ENCODE results near the gene RFX8.
A peak's percentile ranks its signal among the peaks of the same experiment; 100 is the strongest.

Gene RFX8

DNA sequence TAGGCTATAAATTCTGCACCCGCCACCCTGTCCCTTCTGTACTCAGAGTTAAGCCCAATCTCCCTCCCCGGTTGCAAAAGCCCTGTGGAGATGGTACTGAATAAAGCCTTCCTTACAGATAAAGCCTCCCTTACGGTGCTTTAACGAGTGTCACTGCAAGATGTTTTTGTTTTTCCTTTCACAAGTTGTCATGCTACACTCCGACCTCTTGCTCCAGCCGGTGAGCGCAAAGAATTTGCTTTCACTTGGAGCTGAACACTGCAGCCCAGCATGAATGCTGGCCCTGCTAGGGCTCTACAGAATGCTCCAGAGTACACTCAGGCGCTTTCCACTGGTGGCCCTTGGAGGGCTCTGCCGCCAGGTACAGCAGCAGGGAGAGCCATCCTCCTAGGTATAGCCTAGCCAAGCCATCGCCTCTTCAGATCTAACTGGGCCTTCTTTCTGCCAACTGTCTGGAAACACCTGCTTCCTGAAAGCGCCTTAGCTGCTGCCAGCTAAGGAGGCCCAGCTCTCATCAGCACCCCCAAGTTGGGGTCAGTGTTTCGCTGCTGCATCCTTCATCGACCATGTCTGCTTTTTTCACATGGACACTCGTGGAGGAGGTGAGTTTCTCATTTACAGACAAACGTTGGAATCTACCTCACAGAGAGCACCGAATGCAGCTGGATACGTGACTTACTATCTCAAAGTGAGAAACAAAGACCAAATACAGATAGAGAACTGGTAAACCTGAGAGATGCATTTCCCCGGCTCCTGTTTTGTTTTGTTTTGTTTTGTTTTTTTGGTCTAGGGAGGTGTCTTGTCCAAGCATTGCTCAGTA is 74.2 kb downstream of the RFX8 start:
- Histone ChIP-seq H3K4me1 (ENCODE audit: control insufficient read depth, insufficient read depth, low read length) (0 out of 2 replicates have a peak, but pooled peaks cover 2% of the 10 kb centered on the region), H3K4me3 (ENCODE audit: low read length) (no peak overlapping the region), H3K27me3 (ENCODE audit: control insufficient read depth, insufficient read depth, low read length) (no peaks in the 10 kb centered on the region), H3K9me3 (ENCODE audit: control insufficient read depth, insufficient read depth, low read length) (no peaks in the 10 kb centered on the region), H3K36me3 (ENCODE audit: control insufficient read depth, insufficient read depth, low read length) (no peaks in the 10 kb centered on the region), H3K27ac (ENCODE audit: low read length) (no peak overlapping the region)
- DNase-seq (ENCODE audit: low read depth, low spot score) = no peak
- no CpG with 5 or more reads among the region's 18 CpGs for WGBS (ENCODE audit: insufficient coverage, insufficient read length)

DNA sequence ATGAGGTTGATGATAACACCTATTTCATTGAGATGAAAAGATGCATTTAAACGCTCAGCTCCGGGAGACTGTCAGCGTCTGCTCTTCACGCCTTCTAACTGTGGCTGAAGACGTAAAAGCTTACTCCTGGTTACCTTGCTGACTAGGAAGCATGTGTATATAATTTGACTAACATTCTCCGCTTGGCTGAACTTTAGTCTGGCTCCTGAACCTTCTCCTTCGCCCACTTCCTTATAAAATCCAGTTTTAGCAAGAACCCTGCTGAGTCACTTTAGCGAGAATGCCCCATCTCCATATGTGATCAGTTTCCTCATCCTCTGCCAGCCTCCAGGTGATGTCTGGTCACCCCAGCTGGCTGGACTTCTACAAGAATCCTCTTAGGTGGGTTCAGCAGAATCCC is 74.9 kb downstream of the RFX8 start:
- 0 out of 2 replicates have a peak, but pooled peaks cover 2% of the 10 kb centered on the region for H3K4me1 ChIP-seq (ENCODE audit: control insufficient read depth, insufficient read depth, low read length)
- no peaks in the 10 kb centered on the region for H3K9me3 ChIP-seq (ENCODE audit: control insufficient read depth, insufficient read depth, low read length)
- no peaks in the 10 kb centered on the region for H3K27me3 ChIP-seq (ENCODE audit: control insufficient read depth, insufficient read depth, low read length)
- DNase-seq (ENCODE audit: low read depth, low spot score) = no peak
- H3K4me3 ChIP-seq (ENCODE audit: low read length) = no peak overlapping the region
- no peaks in the 10 kb centered on the region for H3K36me3 ChIP-seq (ENCODE audit: control insufficient read depth, insufficient read depth, low read length)
- WGBS (ENCODE audit: insufficient coverage, insufficient read length) = no CpG with 5 or more reads among the region's 8 CpGs
- no peak overlapping the region for H3K27ac ChIP-seq (ENCODE audit: low read length)

DNA sequence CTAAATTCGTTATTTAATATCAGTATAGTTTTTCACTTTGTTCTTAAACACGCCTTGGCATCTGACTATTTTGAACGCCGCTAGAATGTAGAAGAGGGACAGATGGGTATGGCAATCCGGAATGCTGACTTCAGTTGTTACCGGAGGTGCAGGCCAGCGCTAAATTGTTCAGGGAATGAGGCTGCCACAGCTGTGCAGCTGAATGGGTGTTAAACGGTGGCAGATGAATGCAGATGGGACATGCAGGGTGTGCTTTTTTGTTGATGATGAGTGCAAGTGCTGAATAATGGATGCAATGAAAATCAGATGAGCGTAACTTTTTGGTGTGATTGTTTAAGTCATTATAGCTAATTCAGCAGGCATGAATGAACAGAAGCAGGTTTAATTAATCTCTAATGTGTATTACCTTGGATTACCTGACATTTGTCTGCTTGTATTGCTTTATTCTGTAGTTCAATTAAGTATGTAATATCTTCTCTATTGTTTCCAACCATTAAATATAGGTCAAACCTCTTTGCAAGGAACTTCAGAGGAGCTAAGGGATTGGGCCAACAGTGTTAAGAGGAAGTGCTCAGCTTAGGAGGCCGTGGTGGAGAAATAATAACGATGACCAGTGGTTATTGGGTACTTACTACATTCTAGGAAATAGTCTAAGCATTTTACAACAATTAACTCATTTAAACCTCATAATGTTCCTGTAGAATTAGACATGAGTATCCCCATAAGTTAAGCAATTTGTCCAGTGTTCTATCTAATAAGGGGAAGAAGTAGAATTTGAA is 75.7 kb downstream of the RFX8 start:
- H3K36me3 ChIP-seq (ENCODE audit: control insufficient read depth, insufficient read depth, low read length) = no peaks in the 10 kb centered on the region
- no peaks in the 10 kb centered on the region for H3K27me3 ChIP-seq (ENCODE audit: control insufficient read depth, insufficient read depth, low read length)
- no peak overlapping the region for H3K4me3 ChIP-seq (ENCODE audit: low read length)
- no peak for DNase-seq (ENCODE audit: low read depth, low spot score)
- 0 out of 2 replicates have a peak, but pooled peaks cover 2% of the 10 kb centered on the region for H3K4me1 ChIP-seq (ENCODE audit: control insufficient read depth, insufficient read depth, low read length)
- H3K27ac ChIP-seq (ENCODE audit: low read length) = no peak overlapping the region
- H3K9me3 ChIP-seq (ENCODE audit: control insufficient read depth, insufficient read depth, low read length) = no peaks in the 10 kb centered on the region
- WGBS (ENCODE audit: insufficient coverage, insufficient read length) = no CpG with 5 or more reads among the region's 11 CpGs

DNA sequence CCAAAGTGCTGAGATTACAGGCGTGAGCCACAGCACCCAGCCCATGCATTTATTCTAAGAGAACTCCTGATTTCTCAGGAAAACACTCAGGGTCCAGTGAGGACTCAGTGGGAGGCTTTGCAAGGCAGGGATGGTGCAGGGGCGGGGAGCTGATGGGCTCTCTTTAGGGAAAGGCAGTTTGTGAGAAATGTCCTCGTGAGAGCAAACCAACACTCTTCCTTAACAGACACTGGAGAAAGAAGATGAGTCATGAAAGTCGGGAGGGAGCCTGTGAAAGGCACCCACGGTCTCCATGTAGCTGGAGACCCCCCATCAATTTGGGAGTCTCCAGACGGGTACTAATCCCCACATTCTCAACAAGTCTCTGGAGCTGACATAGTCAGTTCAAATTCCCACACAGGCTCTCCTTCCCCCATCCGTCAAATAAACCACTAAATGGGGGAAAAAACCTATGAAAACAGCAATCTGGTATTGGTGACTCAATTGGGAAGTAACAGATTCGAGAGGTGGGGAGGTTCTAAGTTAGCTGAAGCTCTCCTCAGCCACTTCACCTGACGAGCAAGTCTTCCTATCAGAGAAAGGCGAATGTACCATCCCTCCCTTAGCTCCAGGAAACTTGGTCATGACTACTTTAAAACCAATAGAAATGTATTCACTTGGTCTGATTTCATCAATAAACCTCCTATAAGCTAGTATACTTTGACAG is 76.6 kb downstream of the RFX8 start:
- Histone ChIP-seq H3K4me3 (ENCODE audit: low read length) (no peak overlapping the region), H3K27ac (ENCODE audit: low read length) (no peak overlapping the region), H3K27me3 (ENCODE audit: control insufficient read depth, insufficient read depth, low read length) (no peaks in the 10 kb centered on the region), H3K36me3 (ENCODE audit: control insufficient read depth, insufficient read depth, low read length) (no peaks in the 10 kb centered on the region), H3K4me1 (ENCODE audit: control insufficient read depth, insufficient read depth, low read length) (0 out of 2 replicates have a peak, but pooled peaks cover 2% of the 10 kb centered on the region), H3K9me3 (ENCODE audit: control insufficient read depth, insufficient read depth, low read length) (no peaks in the 10 kb centered on the region)
- WGBS (ENCODE audit: insufficient coverage, insufficient read length) = no CpG with 5 or more reads among the region's 10 CpGs
- DNase-seq (ENCODE audit: low read depth, low spot score) = no peak

DNA sequence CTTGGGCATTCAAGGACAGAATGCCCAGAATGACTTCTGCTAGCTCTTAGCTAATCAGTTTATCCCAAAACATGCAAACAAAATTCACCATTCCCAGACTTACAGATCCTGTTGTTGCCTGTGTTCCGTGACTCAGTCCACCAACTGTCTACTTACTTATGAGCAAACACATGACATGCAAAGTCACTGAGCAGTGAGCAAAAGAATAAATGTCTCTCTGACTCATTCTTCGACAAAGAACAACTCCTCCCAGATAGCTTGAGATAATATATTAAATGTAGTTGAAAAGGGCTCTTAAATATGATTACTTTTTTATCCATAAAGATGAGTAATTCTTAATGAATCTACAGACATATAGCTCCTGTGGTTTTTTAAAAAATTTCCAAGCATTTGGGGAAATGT is 78.6 kb downstream of the RFX8 start:
- no peaks in the 10 kb centered on the region for H3K9me3 ChIP-seq (ENCODE audit: control insufficient read depth, insufficient read depth, low read length)
- no peak overlapping the region for H3K4me3 ChIP-seq (ENCODE audit: low read length)
- H3K27ac ChIP-seq (ENCODE audit: low read length) = no peak overlapping the region
- H3K4me1 ChIP-seq (ENCODE audit: control insufficient read depth, insufficient read depth, low read length) = 0 out of 2 replicates have a peak, but pooled peaks cover 2% of the 10 kb centered on the region
- DNase-seq (ENCODE audit: low read depth, low spot score) = no peak
- WGBS (ENCODE audit: insufficient coverage, insufficient read length) = no CpG with 5 or more reads among the region's 2 CpGs
- no peaks in the 10 kb centered on the region for H3K27me3 ChIP-seq (ENCODE audit: control insufficient read depth, insufficient read depth, low read length)
- no peaks in the 10 kb centered on the region for H3K36me3 ChIP-seq (ENCODE audit: control insufficient read depth, insufficient read depth, low read length)

DNA sequence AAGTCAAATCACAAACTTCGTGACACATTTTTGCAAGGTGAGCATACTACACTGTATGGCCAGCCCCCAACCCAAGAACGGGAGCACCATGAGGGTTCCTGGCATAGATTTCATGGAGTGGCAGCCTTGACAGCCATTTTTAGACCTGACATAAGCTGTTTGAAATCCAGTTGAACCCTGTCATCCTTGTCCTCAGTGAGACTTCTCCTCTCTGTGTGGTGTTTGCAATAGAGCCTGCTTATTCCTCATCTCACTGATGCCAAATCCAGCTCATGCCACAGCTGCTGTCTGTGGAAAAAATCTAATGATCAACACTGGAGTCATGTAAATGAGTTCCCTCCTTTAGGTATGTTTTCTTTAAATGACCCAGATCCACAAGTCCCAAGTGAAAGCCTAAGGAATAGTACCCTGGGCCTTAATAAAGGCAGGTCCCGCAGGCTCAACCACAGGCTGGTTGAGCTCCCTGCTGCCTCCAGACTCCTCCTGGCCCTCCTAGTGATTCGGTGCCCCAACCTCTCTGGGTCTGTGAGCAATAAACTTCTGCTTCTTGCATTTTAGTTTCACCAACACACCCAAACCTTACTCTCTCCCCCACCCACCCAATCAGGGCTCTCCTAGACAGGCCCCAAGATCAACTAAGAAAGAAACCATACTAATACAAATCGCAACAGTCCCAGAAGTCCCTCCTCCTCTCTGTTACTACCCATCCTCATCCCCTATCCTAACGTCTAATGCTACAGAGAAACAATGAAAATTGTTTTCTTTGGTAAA is 79.2 kb downstream of the RFX8 start:
- no peak overlapping the region for H3K4me3 ChIP-seq (ENCODE audit: low read length)
- H3K4me1 ChIP-seq (ENCODE audit: control insufficient read depth, insufficient read depth, low read length) = no peaks in the 10 kb centered on the region
- H3K27ac ChIP-seq (ENCODE audit: low read length) = no peak overlapping the region
- WGBS (ENCODE audit: insufficient coverage, insufficient read length) = no CpG with 5 or more reads among the region's 6 CpGs
- H3K27me3 ChIP-seq (ENCODE audit: control insufficient read depth, insufficient read depth, low read length) = no peaks in the 10 kb centered on the region
- H3K36me3 ChIP-seq (ENCODE audit: control insufficient read depth, insufficient read depth, low read length) = no peaks in the 10 kb centered on the region
- H3K9me3 ChIP-seq (ENCODE audit: control insufficient read depth, insufficient read depth, low read length) = no peaks in the 10 kb centered on the region
- no peak for DNase-seq (ENCODE audit: low read depth, low spot score)

DNA sequence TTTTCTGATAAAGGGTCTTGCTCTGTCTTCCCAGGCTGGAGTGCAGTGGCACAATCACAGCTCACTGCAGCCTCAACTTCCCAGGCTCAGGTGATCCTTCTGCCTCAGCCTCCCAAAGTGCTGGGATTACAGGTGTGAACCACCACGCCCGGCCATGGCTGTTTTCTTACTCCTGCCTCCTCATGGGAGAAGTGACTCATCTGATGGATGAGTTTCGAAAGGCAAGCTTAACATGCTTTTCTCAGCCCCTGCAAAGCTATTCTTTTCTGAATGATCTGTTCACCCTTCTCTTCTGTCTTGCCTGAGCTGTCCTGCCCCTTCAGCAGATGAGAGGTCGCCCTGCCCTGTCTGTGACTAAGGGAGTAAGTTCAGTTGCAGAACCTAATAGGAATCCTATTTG is 86.7 kb downstream of the RFX8 start:
- DNase-seq (ENCODE audit: low read depth, low spot score) = no peak

DNA sequence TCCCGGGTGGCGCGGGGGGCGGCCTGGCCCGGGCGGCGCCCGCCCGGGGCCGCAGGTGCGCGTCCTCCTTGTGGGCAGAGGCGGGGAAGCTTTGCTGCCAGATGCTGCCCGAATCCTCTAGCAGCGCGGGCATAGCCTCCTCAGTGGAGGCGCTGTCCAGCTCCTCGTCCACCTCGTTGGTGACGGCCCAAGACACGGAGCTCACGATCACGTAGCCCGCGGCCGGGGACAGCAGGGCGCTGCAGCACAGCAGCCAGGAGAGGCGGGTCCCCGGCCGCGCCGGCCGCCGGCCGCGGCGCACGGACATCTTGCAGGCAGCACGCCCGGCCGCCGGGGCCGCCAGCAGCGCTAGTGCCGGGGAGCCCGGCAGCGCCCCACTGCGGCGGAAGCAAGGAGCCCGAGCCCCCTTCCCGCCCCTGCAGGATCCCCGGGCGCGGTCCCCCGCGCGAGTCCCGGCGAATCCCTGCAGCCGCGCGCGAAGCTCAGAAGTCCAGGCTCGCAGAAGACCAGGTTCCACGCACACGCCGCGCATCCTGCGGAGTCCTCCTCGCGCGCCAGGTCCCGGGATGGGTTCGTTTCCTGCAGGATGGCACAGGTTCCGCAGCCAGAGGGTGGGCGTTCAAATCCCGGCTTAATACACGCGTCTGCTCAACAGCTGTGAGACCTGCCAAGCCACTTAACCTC is 87.6 kb downstream of the RFX8 start, which contains the start of gene CREG2:
Gene CREG2, minus strand, starts transcription at position 353 of the 684 bp plus-strand sequence. Its CDS starts 46 bp downstream, at position 307.
- Histone ChIP-seq H3K4me3 (ENCODE audit: low read length) (peak within 1 kb of the TSS; percentile 87; the same call in 1 of the 2 replicates), H3K4me1 (ENCODE audit: control insufficient read depth, insufficient read depth, low read length) (no peaks in the 10 kb centered on the region; the same call in 1 of the 2 replicates), H3K27me3 (ENCODE audit: control insufficient read depth, insufficient read depth, low read length) (peaks cover 10% of the 10 kb centered on the region; the same call in 1 of the 2 replicates), H3K27ac (ENCODE audit: low read length) (no peak within 1 kb of the TSS), H3K36me3 (ENCODE audit: control insufficient read depth, insufficient read depth, low read length) (no peaks in the 10 kb centered on the region; the same call in 1 of the 2 replicates), H3K9me3 (ENCODE audit: control insufficient read depth, insufficient read depth, low read length) (no peaks in the 10 kb centered on the region)
- no CpG with 5 or more reads among the region's 79 CpGs for WGBS (ENCODE audit: insufficient coverage, insufficient read length)
- no peak for DNase-seq (ENCODE audit: low read depth, low spot score)

More for the DNA sequence above, 86.7 kb downstream of the RFX8 start:
- no peaks in the 10 kb centered on the region for H3K9me3 ChIP-seq (ENCODE audit: control insufficient read depth, insufficient read depth, low read length)
- no peaks in the 10 kb centered on the region; the same call in 1 of the 2 replicates for H3K36me3 ChIP-seq (ENCODE audit: control insufficient read depth, insufficient read depth, low read length)
- no peak overlapping the region for H3K4me3 ChIP-seq (ENCODE audit: low read length)
- WGBS (ENCODE audit: insufficient coverage, insufficient read length) = no CpG with 5 or more reads among the region's 4 CpGs
- no peak overlapping the region for H3K27ac ChIP-seq (ENCODE audit: low read length)
- peaks cover 10% of the 10 kb centered on the region; the same call in 1 of the 2 replicates for H3K27me3 ChIP-seq (ENCODE audit: control insufficient read depth, insufficient read depth, low read length)
- H3K4me1 ChIP-seq (ENCODE audit: control insufficient read depth, insufficient read depth, low read length) = no peaks in the 10 kb centered on the region; the same call in 1 of the 2 replicates

DNA sequence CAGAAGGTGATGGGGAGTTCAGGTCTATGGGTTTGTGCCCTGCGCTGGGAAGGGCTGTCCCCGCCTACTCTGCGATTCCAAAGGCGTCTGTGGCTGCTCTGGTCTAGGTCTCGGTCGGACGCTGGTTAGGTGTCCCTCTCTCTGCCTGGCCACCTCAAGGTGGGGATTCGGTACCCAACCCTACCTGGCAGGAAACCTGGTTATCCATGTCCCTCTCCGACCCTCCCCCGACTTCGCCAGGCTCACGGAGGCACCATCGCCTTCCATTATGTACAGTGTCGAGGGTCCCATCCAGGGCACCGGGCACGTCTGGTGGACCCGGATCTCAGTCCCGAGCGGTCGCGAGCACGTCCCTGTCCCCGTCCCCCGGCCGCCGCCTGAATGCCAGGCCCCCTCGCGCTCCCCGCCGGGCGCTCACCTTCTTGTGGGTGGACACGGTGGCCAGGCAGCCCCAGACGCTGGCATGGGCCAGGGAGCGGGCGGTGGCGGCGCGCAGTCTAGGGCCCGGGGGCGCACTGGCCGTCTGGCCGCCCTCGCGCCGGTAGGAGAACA is 88.2 kb downstream of the RFX8 start:
- Histone ChIP-seq H3K4me1 (ENCODE audit: control insufficient read depth, insufficient read depth, low read length) (no peaks in the 10 kb centered on the region; the same call in 1 of the 2 replicates), H3K27me3 (ENCODE audit: control insufficient read depth, insufficient read depth, low read length) (peaks cover 10% of the 10 kb centered on the region; the same call in 1 of the 2 replicates), H3K36me3 (ENCODE audit: control insufficient read depth, insufficient read depth, low read length) (no peaks in the 10 kb centered on the region; the same call in 1 of the 2 replicates), H3K9me3 (ENCODE audit: control insufficient read depth, insufficient read depth, low read length) (no peaks in the 10 kb centered on the region), H3K4me3 (ENCODE audit: low read length) (peak overlapping the region; percentile 87; the same call in 1 of the 2 replicates), H3K27ac (ENCODE audit: low read length) (no peak overlapping the region)
- no CpG with 5 or more reads among the region's 45 CpGs for WGBS (ENCODE audit: insufficient coverage, insufficient read length)
- no peak for DNase-seq (ENCODE audit: low read depth, low spot score)

Measured in iPS DF 6.9 (cell line).